ENCODE measurements around the gene PIK3CD. TPM values are rescaled to one million over a fixed set of nuclear protein-coding genes. Genes with fewer than 3 reads are reported as not detected.

Gene PIK3CD
- total and polyA plus RNA-seq, 2 of the 8 experiments (the other 6 are each of a cell fraction or from before 2014, with no cell fraction given), result 20.6 to 24.1 TPM

DNA sequence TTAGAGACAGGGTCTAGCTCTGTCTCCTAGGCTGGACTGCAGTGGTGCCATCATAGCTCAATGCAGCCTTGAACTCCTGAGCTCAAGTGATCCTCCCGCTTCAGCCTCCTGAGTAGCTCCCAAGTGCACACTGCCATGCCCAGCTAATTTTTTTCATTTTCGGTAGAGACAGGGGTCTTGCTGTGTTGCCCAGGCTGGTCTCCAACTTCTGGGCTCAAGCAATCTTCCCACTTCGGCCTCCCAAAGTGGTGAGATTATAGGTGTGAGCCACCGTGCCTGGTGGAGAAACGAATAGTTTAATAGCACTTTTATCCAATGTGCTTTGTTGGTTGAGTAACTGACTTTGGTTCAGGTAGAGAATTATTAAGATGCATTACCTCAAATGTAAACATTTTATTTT lies 20.9 kb downstream of the PIK3CD start:
- no peak overlapping the region for H2BK12ac ChIP-seq (ENCODE audit: low read depth, low read length)

More for the DNA sequence above, 20.9 kb downstream of the PIK3CD start:
- no peak overlapping the region for H2BK5ac ChIP-seq (ENCODE audit: low read depth, low read length)
- no peak overlapping the region for H4K5ac ChIP-seq (ENCODE audit: insufficient read length, low read depth, low read length)
- 90% methylated on average over 5 of the region's 5 CpGs; no CpG with 5 or more reads in 1 of the 2 experiments for WGBS, 2 experiments (ENCODE audit: extremely low coverage in 1 of 2, insufficient coverage in 1 of 2, insufficient read length in 1 of 2, insufficient replicate concordance in 2 of 2, low coverage in 1 of 2, low lambda C conversion rate in 2 of 2, missing lambda C conversion rate in 1 of 2)
- H3K18ac ChIP-seq (ENCODE audit: extremely low read depth, low read length), result no peak overlapping the region
- H3K23me2 ChIP-seq (ENCODE audit: low read depth, low read length), result no peaks in the 10 kb centered on the region
- FAIRE-seq (no peak), DNase-seq (ENCODE audit: low read depth in 1 of 2, low spot score in 2 of 2) (no peak)
- no peak overlapping the region for H3K9ac ChIP-seq (replicated peaks in 1 of 4; ENCODE audit: extremely low read depth in 1 of 4, low read depth in 3 of 4, low read length in 3 of 4)
- 0 out of 7 replicates have a peak, but pooled peaks cover 0 to 2% (median 0%) of the 10 kb centered on the region in 4 experiments for H3K4me1 ChIP-seq (replicated peaks in 1 of 4; ENCODE audit: control insufficient read depth in 3 of 4, insufficient read depth in 4 of 4, low read length in 3 of 4)
- no peaks in the 10 kb centered on the region for H3K36me3 ChIP-seq (ENCODE audit: control insufficient read depth in 2 of 4, insufficient read depth in 4 of 4, low read length in 3 of 4)
- ChIA-PET POLR2A (ENCODE audit: partially characterized antibody) (interaction anchor here (1.3 to 2.0 kb wide), 2 partner anchors 10 to 21 kb away, joined by 3 to 6 read pairs; partner anchors contain the start of gene PIK3CD), CTCF (ENCODE audit: partially characterized antibody) (interaction anchor here (1.1 to 1.6 kb wide), 3 partner anchors 20 to 57 kb away, joined by 3 to 4 read pairs (median 3); no protein-coding TSS in a partner anchor)
- no peak overlapping the region for H2AFZ ChIP-seq (ENCODE audit: low read length)
- H2BK120ac ChIP-seq (replicated peaks; ENCODE audit: low read depth, low read length), result no peak overlapping the region
- H3K56ac ChIP-seq (replicated peaks; ENCODE audit: insufficient read length, low read depth, low read length), result no peak overlapping the region
- no peaks in the 10 kb centered on the region for H3K27me3 ChIP-seq (replicated peaks in 1 of 4; ENCODE audit: control insufficient read depth in 3 of 4, extremely low read depth in 1 of 4, insufficient read depth in 3 of 4, low read length in 3 of 4)
- H4K8ac ChIP-seq (ENCODE audit: extremely low read depth, insufficient read depth, low read length), result no peak overlapping the region
- H4K20me1 ChIP-seq (replicated peaks in 1 of 2; ENCODE audit: control insufficient read depth in 1 of 2, insufficient read depth in 2 of 2, low read length in 2 of 2), result no peaks in the 10 kb centered on the region
- no peak overlapping the region for H3K4me2 ChIP-seq (ENCODE audit: insufficient read depth in 1 of 2, low read depth in 2 of 2, low read length in 2 of 2)
- no peaks in the 10 kb centered on the region for H3K79me1 ChIP-seq (ENCODE audit: low read depth, low read length)
- H3K79me2 ChIP-seq (ENCODE audit: control insufficient read depth in 1 of 2, insufficient read depth in 2 of 2, low read length in 2 of 2), result no peaks in the 10 kb centered on the region
- no peak overlapping the region for H3K4ac ChIP-seq (replicated peaks; ENCODE audit: insufficient read length, low read depth, low read length)
- H3K23ac ChIP-seq (ENCODE audit: insufficient read length), result no peak overlapping the region
- no peak overlapping the region for H2BK20ac ChIP-seq (ENCODE audit: low read length)
- H2AK5ac ChIP-seq (ENCODE audit: low read depth, low read length), result no peak overlapping the region
- no peak overlapping the region for H3K4me3 ChIP-seq (ENCODE audit: extremely low read depth in 1 of 4, insufficient read depth in 2 of 4, low read depth in 3 of 4, low read length in 4 of 4)
- no peak overlapping the region for H4K91ac ChIP-seq (replicated peaks; ENCODE audit: insufficient read length, low read length)
- H2BK15ac ChIP-seq (ENCODE audit: low read length), result no peak overlapping the region
- H3K14ac ChIP-seq (ENCODE audit: insufficient read length), result no peak overlapping the region
- TF ChIP-seq RNF2 (IDR thresholded peaks at IDR 0.05; ENCODE audit: borderline replicate concordance, low read depth, low read length, missing control alignments, poor library complexity, severe bottlenecking) (no peak), ASH2L (IDR thresholded peaks at IDR 0.05; ENCODE audit: low read length) (no peak)
- H3K27ac ChIP-seq (ENCODE audit: low read depth, low read length), result no peak overlapping the region
- no peaks in the 10 kb centered on the region for H3K9me3 ChIP-seq (ENCODE audit: insufficient read depth in 2 of 2, low read depth in 1 of 2, low read length in 1 of 2)

Data from H1 (cell line).